WERI-Rb-1 (cell line): Measurements from ENCODE around the gene TMEM25.
A peak's percentile ranks its signal among the peaks of the same experiment; 100 is the strongest.
"Not testable (repeated sequence)": the region's sequence is repeated elsewhere in the genome, so short reads cannot be mapped to it uniquely, and the experiment has no call there.

ENCODE experiments used
- DNase-seq: peaks from one replicate; pipeline ENCODE4 v3.0.0-alpha.2; 2020
- H3K27ac ChIP-seq: fragments of 250-450 bp; sonication (Bioruptor Pico); 2 replicates; pipeline ENCODE4 v1.5.1; 2020; ENCODE audit warnings: mild to moderate bottlenecking, moderate library complexity
- H3K27me3 ChIP-seq: fragments of 250-450 bp; sonication (Bioruptor Pico); 2 replicates; pipeline ENCODE4 v1.5.1; 2021; ENCODE audit warnings: mild to moderate bottlenecking, low read depth, moderate library complexity; ENCODE audit not compliant: insufficient read depth, severe bottlenecking
- H3K36me3 ChIP-seq: fragments of 250-450 bp; sonication (Bioruptor Pico); 2 replicates; pipeline ENCODE4 v1.5.1; 2020; ENCODE audit warnings: mild to moderate bottlenecking, moderate library complexity
- H3K4me3 ChIP-seq: 2 replicates; pipeline ENCODE4 v1.5.1; 2011; ENCODE audit warnings: low read depth, mild to moderate bottlenecking, control low read depth, low read length
- H3K9me3 ChIP-seq: fragments of 250-450 bp; sonication (Bioruptor Pico); 2 replicates; pipeline ENCODE4 v1.5.1; 2021; ENCODE audit warnings: mild to moderate bottlenecking, moderate library complexity; ENCODE audit not compliant: severe bottlenecking
- TF ChIP-seq, protein P1 (sequence below): IDR thresholded peaks from 2 replicates; pipeline ENCODE4 v1.5.1; 2011; ENCODE audit warnings: low read depth, mild to moderate bottlenecking, control low read depth, inconsistent platforms, low read length

TMEM25 gene

DNA sequence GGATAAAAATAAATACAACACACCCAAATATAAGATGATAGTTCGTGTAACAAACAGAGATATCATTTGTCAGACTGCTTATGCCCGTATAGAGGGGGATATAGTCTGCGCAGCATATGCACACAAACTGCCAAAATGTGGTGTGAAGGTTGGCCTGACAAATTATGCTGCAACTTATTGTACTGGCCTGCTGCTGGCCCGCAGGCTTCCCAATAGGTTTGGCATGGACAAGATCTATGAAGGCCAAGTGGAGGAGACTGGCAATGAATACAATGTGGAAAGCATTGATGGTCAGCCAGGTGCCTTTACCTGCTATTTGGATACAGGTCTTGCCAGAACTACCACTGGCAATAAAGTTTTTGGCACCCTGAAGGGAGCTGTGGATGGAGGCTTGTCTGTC is 29.8 kb downstream of the TMEM25 start:
- TF ChIP-seq, protein P1, sequence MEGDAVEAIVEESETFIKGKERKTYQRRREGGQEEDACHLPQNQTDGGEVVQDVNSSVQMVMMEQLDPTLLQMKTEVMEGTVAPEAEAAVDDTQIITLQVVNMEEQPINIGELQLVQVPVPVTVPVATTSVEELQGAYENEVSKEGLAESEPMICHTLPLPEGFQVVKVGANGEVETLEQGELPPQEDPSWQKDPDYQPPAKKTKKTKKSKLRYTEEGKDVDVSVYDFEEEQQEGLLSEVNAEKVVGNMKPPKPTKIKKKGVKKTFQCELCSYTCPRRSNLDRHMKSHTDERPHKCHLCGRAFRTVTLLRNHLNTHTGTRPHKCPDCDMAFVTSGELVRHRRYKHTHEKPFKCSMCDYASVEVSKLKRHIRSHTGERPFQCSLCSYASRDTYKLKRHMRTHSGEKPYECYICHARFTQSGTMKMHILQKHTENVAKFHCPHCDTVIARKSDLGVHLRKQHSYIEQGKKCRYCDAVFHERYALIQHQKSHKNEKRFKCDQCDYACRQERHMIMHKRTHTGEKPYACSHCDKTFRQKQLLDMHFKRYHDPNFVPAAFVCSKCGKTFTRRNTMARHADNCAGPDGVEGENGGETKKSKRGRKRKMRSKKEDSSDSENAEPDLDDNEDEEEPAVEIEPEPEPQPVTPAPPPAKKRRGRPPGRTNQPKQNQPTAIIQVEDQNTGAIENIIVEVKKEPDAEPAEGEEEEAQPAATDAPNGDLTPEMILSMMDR = no peak
- Histone ChIP-seq H3K27me3 (no peaks in the 10 kb centered on the region), H3K4me3 (no peak overlapping the region), H3K27ac (no peak overlapping the region), H3K36me3 (peaks cover 7% of the 10 kb centered on the region), H3K9me3 (no peaks in the 10 kb centered on the region)
- DNase-seq = no peak

GRCh38 chr11:118565051-118565450 is 34.1 kb downstream of the TMEM25 start:
- Histone ChIP-seq H3K27me3 (no peaks in the 10 kb centered on the region), H3K4me3 (no peak overlapping the region), H3K27ac (no peak overlapping the region), H3K36me3 (no peaks in the 10 kb centered on the region), H3K9me3 (no peaks in the 10 kb centered on the region)
- DNase-seq = no peak
- TF ChIP-seq, protein P1 = no peak

DNA sequence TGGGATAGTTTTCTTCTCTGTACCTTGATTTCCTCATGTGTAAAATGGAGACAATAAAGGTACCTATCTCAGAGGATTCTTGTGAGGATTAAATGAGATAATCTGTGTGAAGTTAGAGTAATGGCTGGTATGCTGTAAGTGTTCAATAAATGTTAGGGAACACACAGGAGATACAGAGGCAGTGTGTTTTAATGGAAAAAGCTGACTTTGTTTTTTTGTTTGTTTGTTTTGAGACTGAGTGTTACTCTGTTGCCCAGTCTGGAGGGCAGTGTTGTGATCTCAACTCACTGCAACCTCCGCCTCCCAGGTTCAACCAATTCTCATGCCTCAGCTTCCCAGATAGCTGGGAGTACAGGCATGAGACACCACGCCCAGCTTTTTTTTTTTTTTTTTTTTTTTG is 38.7 kb downstream of the TMEM25 start:
- Histone ChIP-seq H3K36me3 (peaks cover 2% of the 10 kb centered on the region), H3K27me3 (no peaks in the 10 kb centered on the region), H3K4me3 (no peak overlapping the region), H3K27ac (no peak overlapping the region), H3K9me3 (no peaks in the 10 kb centered on the region)
- DNase-seq = no peak
- TF ChIP-seq, protein P1 = no peak

GRCh38 chr11:118570787-118571186 is 39.8 kb downstream of the TMEM25 start:
- no peaks in the 10 kb centered on the region for H3K27me3 ChIP-seq
- no peak overlapping the region for H3K4me3 ChIP-seq
- no peak for DNase-seq
- no peaks in the 10 kb centered on the region for H3K9me3 ChIP-seq
- TF ChIP-seq, protein P1 = no peak
- H3K27ac ChIP-seq = no peak overlapping the region
- H3K36me3 ChIP-seq = peaks cover 2% of the 10 kb centered on the region

DNA sequence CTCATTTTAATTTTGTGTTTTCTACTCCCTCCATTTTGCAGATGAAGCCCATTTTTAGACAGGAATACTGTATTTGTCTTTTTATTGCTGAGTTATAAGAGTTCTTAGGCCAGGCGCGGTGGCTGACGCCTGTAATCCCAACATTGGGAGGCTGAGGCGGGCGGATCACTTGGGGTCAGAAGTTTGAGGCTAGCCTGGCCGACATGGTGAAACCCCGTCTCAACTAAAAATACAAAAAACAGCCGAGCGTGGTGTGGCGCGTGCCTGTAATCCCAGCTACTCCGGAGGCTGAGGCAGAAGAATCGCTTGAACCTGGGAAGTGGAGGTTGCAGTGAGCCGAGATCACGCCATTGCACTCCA is 40.7 kb downstream of the TMEM25 start:
- peak overlapping the region; percentile 98 for H3K27ac ChIP-seq
- H3K9me3 ChIP-seq, DNase-seq, H3K27me3 ChIP-seq, H3K36me3 ChIP-seq: not testable (repeated sequence)
- peak overlapping the region; percentile 97 for H3K4me3 ChIP-seq

DNA sequence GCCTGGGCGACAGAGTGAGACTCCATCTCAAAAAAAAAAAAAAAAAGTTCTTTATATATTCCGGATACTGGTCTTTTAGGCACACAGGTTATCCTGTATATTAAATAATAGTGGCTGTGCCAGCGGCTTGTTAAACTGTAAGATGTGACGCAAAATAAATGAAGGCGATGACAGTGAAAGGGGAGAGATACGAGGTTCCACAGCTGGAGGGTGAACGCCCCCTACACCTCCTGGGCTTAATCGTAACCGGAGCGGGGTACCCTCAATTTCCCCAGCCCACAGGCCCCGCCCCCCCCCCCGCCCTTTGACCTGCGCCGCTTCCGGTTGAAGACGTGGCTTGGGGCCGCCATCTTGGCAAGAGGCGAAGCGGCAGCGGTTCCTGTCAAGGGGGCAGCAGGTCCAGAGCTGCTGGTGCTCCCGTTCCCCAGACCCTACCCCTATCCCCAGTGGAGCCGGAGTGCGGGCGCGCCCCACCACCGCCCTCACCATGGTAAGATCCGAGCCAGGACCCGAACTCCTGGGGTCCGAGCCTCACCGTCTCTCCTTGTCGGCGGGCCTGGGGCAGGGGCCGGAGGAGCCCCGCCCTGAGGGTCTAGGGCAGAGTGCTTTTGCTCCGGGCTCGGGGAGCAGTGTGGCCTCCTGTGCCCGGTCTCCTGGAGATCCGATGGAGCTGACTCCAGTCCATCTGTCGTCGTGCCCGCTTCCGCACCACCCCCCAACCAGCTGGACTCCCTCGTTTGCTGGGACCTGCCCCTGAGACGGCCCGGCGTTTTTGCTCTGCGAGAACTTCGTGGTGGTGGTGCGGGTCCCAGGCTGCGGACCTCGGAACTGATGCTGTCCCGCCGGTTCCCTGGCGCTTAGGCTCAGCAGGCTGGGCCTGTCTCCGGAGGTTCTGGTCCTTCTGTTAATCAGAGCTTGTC is 41.3 kb downstream of the TMEM25 start, which contains the start of gene ARCN1:
TSS of gene ARCN1 (plus strand) at position 349 of the 920 bp plus-strand sequence. CDS start at position 488, 139 bp downstream.
- Histone ChIP-seq H3K27me3 (no peaks in the 10 kb centered on the region), H3K27ac (peak within 1 kb of the TSS; percentile 98)

More for the DNA sequence above, 41.3 kb downstream of the TMEM25 start, which contains the start of gene ARCN1:
- Histone ChIP-seq H3K9me3 (no peaks in the 10 kb centered on the region), H3K36me3 (peaks cover 5% of the 10 kb centered on the region), H3K4me3 (peak within 1 kb of the TSS; percentile 97)
- TF ChIP-seq, protein P1 = no peak
- DNase-seq = peak; percentile 80
